Activated CD4-positive, alpha-beta T cell treated with anti-CD3 and anti-CD28 coated beads, Interleukin-2, amount 50 U/mL, for 4 hours (primary cell): ENCODE results near the gene IRF9.

Source experiments
- DNase-seq, 2 experiments: peaks; one replicate each; pipeline ENCODE4 v3.0.0-alpha.2; 2020

The IRF9 gene

GRCh38 chr14:24179294-24179960, 18.4 kb downstream of the IRF9 start:
- no peak for DNase-seq

- DNase-seq: no peak
Measured at GRCh38 chr14:24179961-24180796, 19.1 kb downstream of the IRF9 start.

- no peak for DNase-seq
Measured at GRCh38 chr14:24181371-24182077, 20.5 kb downstream of the IRF9 start.

- no peak for DNase-seq
Measured at GRCh38 chr14:24182110-24182882, 21.2 kb downstream of the IRF9 start.

- DNase-seq: no peak
Measured at GRCh38 chr14:24183014-24183481, 22.0 kb downstream of the IRF9 start.

GRCh38 chr14:24184104-24184970, 23.3 kb downstream of the IRF9 start:
- DNase-seq: no peak

- DNase-seq: no peak
Measured at GRCh38 chr14:24185026-24185425, 24.0 kb downstream of the IRF9 start.

GRCh38 chr14:24185741-24186140, 24.7 kb downstream of the IRF9 start:
- no peak for DNase-seq

GRCh38 chr14:24186831-24187538, 25.9 kb downstream of the IRF9 start:
- DNase-seq: no peak

GRCh38 chr14:24187539-24187915, 26.5 kb downstream of the IRF9 start:
- DNase-seq: no peak

- DNase-seq: peak; percentile 94 to 95
Measured at GRCh38 chr14:24188251-24189058, 27.4 kb downstream of the IRF9 start, which contains the start of gene IPO4. TSS of gene IPO4 (minus strand) at chr14:24188816. CDS start at chr14:24188787, 29 bp downstream.

GRCh38 chr14:24189059-24189375, 28.0 kb downstream of the IRF9 start:
- no peak for DNase-seq

- no peak for DNase-seq
Measured at GRCh38 chr14:24189460-24189859, 28.4 kb downstream of the IRF9 start.

GRCh38 chr14:24190416-24190815, 29.4 kb downstream of the IRF9 start:
- no peak for DNase-seq

GRCh38 chr14:24192933-24193332, 31.9 kb downstream of the IRF9 start:
- DNase-seq: no peak

GRCh38 chr14:24194186-24194872, 33.3 kb downstream of the IRF9 start:
- no peak for DNase-seq

GRCh38 chr14:24194873-24195185, 33.8 kb downstream of the IRF9 start:
- no peak for DNase-seq

- DNase-seq: peak; percentile 84
Measured at GRCh38 chr14:24195186-24196070, 34.4 kb downstream of the IRF9 start, which contains the start of gene TM9SF1. TSS of gene TM9SF1 (minus strand) at chr14:24195441. CDS start at chr14:24195019, 422 bp downstream.
